Left ventricle myocardium superior (tissue), 1 donor: ENCODE measurements around the gene GTF2IRD1. TPM values are rescaled to one million over a fixed set of nuclear protein-coding genes. Genes with fewer than 3 reads are reported as not detected.
"Not testable (repeated sequence)": the region's sequence is repeated elsewhere in the genome, so short reads cannot be mapped to it uniquely, and the experiment has no call there.

Source experiments
- ATAC-seq: fragments of 200-7000 bp; cut with Tn5 transposase; one replicate; pipeline ENCODE4 v1.9.1; 2020; ENCODE audit warnings: mild to moderate bottlenecking, moderate library complexity
- DNase-seq: peaks from one replicate; pipeline ENCODE4 v3.0.0-alpha.2; 2020
- intact Hi-C: fragments of 100-400 bp; cut with micrococcal nuclease; formaldehyde crosslinking; loops from one replicate; pipeline ENCODE4 v1.11.0; 2022
- total RNA-seq: library from RNA; stranded (reverse); fragmentation: NEBNext Ultra II Directional; extraction: Animal tissue kit (Norgen Biotek cat#: 25700); gene quantifications from one replicate; pipeline ENCODE4 v1.2.1, GENCODE V29; 2021
- donor health status: DM: no; HTN: yes; CAD: no; lungs with severe emphysema.

The GTF2IRD1 gene
- total RNA-seq, 1 donor from 2014 or later = 19.5 TPM

GRCh38 chr7:74505471-74506324 is 52.0 kb downstream of the GTF2IRD1 start:
- intact Hi-C loops = no loop called here
- ATAC-seq (no peak), DNase-seq (no peak)

DNA sequence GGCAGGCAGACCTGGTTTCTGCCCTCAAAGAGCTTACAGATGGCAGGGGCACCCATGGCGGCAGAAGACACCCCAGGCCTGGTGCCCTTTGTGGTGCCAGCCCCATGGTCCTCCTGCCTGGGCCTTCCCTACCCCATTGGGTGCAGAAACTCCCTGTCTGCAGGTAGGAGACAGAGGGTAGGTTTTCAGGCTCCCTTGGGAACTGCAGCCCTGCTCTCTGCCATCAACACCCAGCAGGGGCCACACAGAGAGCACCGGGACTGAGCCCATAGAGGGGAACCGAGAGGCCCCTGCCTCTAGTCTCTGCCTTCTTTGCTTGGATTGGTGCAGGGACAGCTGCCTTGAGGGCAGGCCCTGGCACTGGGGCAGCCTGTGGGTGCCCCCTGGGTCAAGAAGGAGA is 52.6 kb downstream of the GTF2IRD1 start:
- ATAC-seq (no peak), DNase-seq (no peak)
- intact Hi-C loops = no loop called here

DNA sequence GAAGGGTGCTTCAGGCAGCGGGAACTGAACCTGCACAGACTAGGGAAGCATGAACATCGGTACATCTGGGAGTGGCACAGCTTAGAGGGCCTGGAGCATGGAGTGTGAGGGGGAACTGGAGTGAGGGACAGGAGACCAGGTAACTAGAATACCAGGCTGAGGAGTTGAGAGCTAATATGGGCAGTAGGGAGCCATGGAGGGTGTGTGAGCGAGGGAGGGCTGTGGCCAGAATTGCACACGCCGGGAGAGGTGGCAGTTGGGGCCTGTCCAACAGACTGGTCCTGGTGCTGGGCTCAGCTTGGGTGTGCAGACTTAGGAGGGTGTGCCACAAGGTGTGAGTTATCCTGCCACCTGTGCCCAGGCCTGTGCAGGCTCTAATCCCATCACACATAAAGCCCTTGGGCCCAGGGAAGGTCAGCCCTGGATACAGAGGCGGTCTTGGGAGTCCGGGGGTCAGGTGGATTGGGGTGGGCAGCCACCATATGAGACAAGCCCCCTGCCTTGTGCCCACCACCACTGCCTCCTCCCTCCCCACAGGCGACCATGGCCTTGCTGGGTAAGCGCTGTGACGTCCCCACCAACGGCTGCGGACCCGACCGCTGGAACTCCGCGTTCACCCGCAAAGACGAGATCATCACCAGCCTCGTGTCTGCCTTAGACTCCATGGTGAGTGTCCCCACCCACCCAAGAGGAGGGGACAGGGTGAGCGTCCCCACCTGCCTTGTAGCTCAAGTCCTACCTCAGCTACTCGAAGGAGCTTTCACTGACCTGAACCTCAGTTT is 54.0 kb downstream of the GTF2IRD1 start:
- intact Hi-C loops = no loop called here
- DNase-seq = no peak
- no peak for ATAC-seq

- ATAC-seq, intact Hi-C loops, DNase-seq: not testable (repeated sequence)
These were observed 55.7 kb downstream of the GTF2IRD1 start for GRCh38 chr7:74509453-74509852.

GRCh38 chr7:74511345-74511744 is 57.6 kb downstream of the GTF2IRD1 start:
- no peak for ATAC-seq
- no peak for DNase-seq
- intact Hi-C loops = no loop called here

GRCh38 chr7:74512762-74513161 is 59.1 kb downstream of the GTF2IRD1 start:
- DNase-seq (no peak), ATAC-seq (no peak)
- intact Hi-C loops = no loop called here

- DNase-seq (peak; percentile 62), ATAC-seq (peak; percentile 88)
- intact Hi-C loops = no loop called here
These were observed 60.5 kb downstream of the GTF2IRD1 start for GRCh38 chr7:74514131-74514591.

GRCh38 chr7:74515276-74515675 is 61.6 kb downstream of the GTF2IRD1 start:
- DNase-seq (no peak), ATAC-seq (no peak)
- intact Hi-C loops = no loop called here

DNA sequence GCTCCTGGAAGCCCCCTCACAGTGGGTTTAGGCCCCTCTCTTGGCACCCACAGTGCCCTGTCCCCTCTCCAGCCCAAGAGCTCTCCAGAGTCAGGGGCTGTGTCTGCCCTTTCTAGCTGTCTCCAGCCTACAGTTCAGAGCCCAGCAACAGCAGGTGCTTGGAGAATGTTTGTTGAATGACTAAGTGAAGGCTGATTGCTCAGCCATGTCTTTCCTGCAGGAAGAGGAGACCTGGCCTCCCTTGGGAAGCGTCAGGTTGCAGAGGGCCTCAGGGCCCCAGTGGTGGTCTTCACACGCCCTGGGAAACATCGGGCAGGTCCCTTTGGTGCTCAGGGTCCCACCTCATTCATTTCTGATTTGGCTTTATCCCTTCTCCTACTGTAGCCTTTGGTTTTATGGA is 62.5 kb downstream of the GTF2IRD1 start:
- intact Hi-C loops = no loop called here
- DNase-seq (no peak), ATAC-seq (no peak)

GRCh38 chr7:74518041-74518440 is 64.3 kb downstream of the GTF2IRD1 start:
- ATAC-seq (no peak), DNase-seq (no peak)
- intact Hi-C loops = no loop called here

DNA sequence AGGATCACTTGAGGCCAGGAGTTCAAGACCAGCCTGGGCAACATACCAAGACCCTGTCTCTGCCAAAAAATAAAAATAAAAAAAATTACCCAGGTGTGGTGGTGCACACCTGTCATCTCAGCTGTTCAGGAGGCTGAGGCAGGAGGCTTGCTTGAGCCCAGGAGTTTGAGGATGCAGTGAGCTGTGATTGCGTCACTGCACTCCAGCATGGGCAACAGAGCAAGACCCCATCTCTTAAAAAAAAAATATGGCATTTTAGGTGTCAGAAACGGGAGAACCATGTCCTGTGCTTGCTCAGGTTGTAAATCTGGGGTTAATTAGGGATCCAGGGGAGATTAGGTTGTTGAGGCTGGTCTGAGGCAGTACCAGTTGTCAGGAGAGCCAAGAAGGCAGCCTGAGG is 64.9 kb downstream of the GTF2IRD1 start:
- intact Hi-C loops = no loop called here
- ATAC-seq (no peak), DNase-seq (no peak)

DNA sequence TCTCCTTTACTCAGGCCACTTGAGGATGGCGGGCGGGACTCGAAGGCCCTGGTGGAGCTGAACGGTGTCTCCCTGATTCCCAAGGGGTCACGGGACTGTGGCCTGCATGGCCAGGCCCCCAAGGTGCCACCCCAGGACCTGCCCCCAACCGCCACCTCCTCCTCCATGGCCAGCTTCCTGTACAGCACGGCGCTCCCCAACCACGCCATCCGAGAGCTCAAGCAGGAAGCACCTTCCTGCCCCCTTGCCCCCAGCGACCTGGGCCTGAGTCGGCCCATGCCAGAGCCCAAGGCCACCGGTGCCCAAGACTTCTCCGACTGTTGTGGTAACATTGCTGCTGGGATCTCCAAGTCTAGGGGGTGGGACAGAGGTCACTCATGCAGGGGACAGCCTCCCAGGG is 65.7 kb downstream of the GTF2IRD1 start:
- intact Hi-C loops = no loop called here
- no peak for DNase-seq

DNA sequence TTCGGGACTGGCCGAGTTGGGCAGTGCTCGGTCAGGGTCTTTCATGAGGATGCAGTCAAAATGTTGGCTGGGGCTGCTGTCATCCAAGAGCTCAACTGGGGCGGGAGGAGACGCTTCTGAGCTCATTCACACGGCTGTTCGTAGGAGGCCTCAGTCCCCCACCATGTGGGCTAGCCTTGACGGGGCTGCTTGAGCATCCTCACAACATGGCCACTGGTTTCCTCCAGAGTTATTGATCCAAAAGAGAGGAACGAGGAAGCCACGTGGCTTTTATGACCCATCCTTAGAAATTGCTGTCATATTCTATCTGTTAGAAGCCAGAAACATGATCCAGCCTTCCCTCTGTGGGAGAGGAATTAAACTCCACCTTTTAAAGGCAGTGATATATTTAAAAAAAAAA is 68.1 kb downstream of the GTF2IRD1 start:
- DNase-seq (no peak), ATAC-seq (no peak)
- intact Hi-C loops = no loop called here

More for the DNA sequence above, 65.7 kb downstream of the GTF2IRD1 start:
- ATAC-seq = no peak

DNA sequence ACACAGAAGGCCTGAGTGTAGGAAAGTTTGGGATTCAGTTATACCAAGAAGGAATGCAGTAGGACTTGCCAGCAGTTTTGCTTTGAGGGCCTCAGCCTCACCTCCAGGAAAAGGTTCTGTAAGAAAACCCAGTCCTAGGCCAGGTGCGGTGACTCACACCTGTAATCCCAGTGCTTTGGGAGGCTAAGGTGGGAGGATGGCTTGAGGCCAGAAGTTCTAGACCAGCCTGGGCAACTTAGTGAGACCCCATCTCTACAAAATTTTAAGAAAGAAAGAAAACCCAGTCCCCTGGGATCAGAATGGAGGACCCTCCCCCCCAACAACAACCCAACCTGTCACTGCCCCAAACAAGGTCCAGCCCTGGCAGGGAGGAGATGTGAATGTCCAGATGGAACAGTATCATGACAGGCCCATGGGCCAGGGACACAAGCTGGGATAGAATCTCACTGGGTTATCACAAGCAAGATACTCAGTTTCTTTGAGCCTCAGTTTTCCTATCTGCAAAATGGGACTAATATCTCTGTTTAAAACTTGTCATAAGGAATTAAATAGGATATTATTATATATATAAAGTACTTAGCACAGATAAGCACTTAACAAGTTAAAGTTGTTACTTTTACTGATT is 68.7 kb downstream of the GTF2IRD1 start:
- intact Hi-C loops = no loop called here
- ATAC-seq (no peak), DNase-seq (no peak)

DNA sequence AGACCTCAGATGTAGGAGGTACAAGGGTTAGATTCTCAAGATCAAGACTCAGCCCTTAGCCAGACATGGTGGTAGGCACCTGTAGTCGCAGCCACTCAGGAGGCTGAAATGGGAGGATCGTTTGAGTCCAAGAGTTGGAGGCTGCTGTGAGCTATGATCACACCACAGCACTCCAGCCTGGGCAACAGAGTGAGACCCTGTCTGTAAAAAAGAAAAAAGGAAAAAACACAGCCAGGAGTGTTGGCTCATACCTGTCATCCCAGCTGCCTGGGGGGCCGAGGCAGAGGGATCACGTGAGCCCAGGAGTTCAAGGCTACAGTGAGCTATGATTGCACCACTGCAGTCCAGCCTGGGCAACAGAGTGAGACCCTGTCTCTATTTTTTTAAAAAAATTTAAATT is 69.3 kb downstream of the GTF2IRD1 start:
- intact Hi-C loops = no loop called here
- DNase-seq (no peak), ATAC-seq (no peak)

- ATAC-seq (no peak), DNase-seq (no peak)
- intact Hi-C loops = no loop called here
These were observed 71.4 kb downstream of the GTF2IRD1 start for GRCh38 chr7:74525140-74525539.

DNA sequence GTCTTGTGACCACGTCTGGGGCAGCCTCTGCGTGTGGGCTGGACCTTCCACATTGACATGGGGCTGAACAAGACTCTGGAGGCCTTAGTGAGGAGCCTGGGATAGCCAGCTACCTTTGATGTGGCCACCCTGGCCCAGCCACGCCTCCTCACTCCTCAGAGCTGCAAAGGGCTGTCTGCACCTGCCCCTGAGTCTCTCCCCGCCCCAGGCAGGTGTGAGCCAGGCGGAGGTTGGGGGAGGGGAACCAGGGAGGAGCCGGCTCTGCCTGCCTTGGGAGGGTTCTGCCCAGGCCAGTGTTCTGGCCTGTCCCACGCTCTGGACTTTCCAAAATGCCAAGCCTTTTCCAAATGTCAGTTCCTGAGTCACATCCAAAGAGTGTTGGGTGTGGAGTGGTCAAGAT is 72.2 kb downstream of the GTF2IRD1 start:
- no peak for DNase-seq
- no peak for ATAC-seq
- intact Hi-C loops = no loop called here

- no peak for ATAC-seq
- DNase-seq = no peak
- intact Hi-C loops = no loop called here
These were observed 73.1 kb downstream of the GTF2IRD1 start for GRCh38 chr7:74526780-74527179.

GRCh38 chr7:74527842-74528241 is 74.1 kb downstream of the GTF2IRD1 start:
- DNase-seq (no peak), ATAC-seq (no peak)
- intact Hi-C loops = no loop called here

DNA sequence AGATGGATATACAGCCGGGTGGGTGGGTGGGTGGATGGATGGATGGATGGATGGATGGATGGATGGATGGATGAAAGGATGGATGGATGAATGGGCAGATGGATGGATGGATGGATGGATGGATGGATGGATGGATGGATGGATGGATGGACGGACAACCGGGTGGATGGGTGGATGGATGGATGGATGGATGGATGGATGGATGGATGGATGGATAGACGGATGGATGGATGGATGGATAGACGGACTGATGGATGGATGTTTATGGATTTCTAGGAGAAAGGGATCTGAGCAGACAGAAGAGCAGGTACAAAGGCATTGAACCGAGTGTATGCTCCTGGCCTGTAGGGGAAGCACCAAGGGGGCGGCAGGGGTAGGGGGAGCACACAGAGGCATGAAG is 75.1 kb downstream of the GTF2IRD1 start:
- DNase-seq, intact Hi-C loops, ATAC-seq: not testable (repeated sequence)
